Measurements from ENCODE around the gene ASAP2.

The ASAP2 gene

GRCh38 chr2:9375857-9376428 lies 169.3 kb downstream of the ASAP2 start:
- TF ChIP-seq EZH2 (optimal IDR thresholded peaks at IDR 0.05; ENCODE audit: low read depth, low read length) (no peak), EZH2phosphoT487 (IDR thresholded peaks at IDR 0.05; ENCODE audit: low read length) (no peak)
- DNase-seq: no peak

GRCh38 chr2:9377461-9378097 lies 171.0 kb downstream of the ASAP2 start:
- H4K20me1 ChIP-seq (ENCODE audit: insufficient read depth, low read length): no peaks in the 10 kb centered on the region
- H3K4me1 ChIP-seq (ENCODE audit: low read length): no peaks in the 10 kb centered on the region
- no peak for DNase-seq
- no peak overlapping the region for H3K27ac ChIP-seq (ENCODE audit: low read length)
- no peak overlapping the region for H3K4me2 ChIP-seq (ENCODE audit: low read depth, low read length)
- H3K4me3 ChIP-seq (ENCODE audit: low read length): no peak overlapping the region
- H3F3A ChIP-seq (ENCODE audit: insufficient read depth, low read length): no peaks in the 10 kb centered on the region
- H3K79me2 ChIP-seq (ENCODE audit: low read length): no peaks in the 10 kb centered on the region
- no peak overlapping the region for H2AFZ ChIP-seq (ENCODE audit: low read length)
- no peaks in the 10 kb centered on the region for H3K27me3 ChIP-seq (replicated peaks; ENCODE audit: insufficient read depth, low read length)
- H3K9me3 ChIP-seq (replicated peaks; ENCODE audit: insufficient read depth, low read length): no peaks in the 10 kb centered on the region
- TF ChIP-seq CTCF (IDR thresholded peaks at IDR 0.05; ENCODE audit: low read length) (no peak), EZH2 (optimal IDR thresholded peaks at IDR 0.05; ENCODE audit: low read depth, low read length) (no peak), EZH2phosphoT487 (IDR thresholded peaks at IDR 0.05; ENCODE audit: low read length) (no peak)
- no peaks in the 10 kb centered on the region for H3K9me2 ChIP-seq (replicated peaks; ENCODE audit: insufficient read depth, low read length)
- H3K36me3 ChIP-seq (replicated peaks; ENCODE audit: insufficient read depth, low read length): no peaks in the 10 kb centered on the region
- no peak overlapping the region for H3K9ac ChIP-seq (ENCODE audit: low read length)

More at GRCh38 chr2:9375857-9376428, 169.3 kb downstream of the ASAP2 start:
- no peaks in the 10 kb centered on the region for H3K9me3 ChIP-seq (replicated peaks; ENCODE audit: insufficient read depth, low read length)
- no peak overlapping the region for H3K9ac ChIP-seq (ENCODE audit: low read length)
- H3K4me3 ChIP-seq (ENCODE audit: low read length): no peak overlapping the region
- no peak overlapping the region for H2AFZ ChIP-seq (ENCODE audit: low read length)
- H3K36me3 ChIP-seq (replicated peaks; ENCODE audit: insufficient read depth, low read length): no peaks in the 10 kb centered on the region
- H3K4me2 ChIP-seq (ENCODE audit: low read depth, low read length): no peak overlapping the region
- H4K20me1 ChIP-seq (ENCODE audit: insufficient read depth, low read length): no peaks in the 10 kb centered on the region
- H3K9me2 ChIP-seq (replicated peaks; ENCODE audit: insufficient read depth, low read length): no peaks in the 10 kb centered on the region
- no peaks in the 10 kb centered on the region for H3F3A ChIP-seq (ENCODE audit: insufficient read depth, low read length)
- no peaks in the 10 kb centered on the region for H3K27me3 ChIP-seq (replicated peaks; ENCODE audit: insufficient read depth, low read length)
- no peaks in the 10 kb centered on the region for H3K4me1 ChIP-seq (ENCODE audit: low read length)
- H3K79me2 ChIP-seq (ENCODE audit: low read length): no peaks in the 10 kb centered on the region
- no peak overlapping the region for H3K27ac ChIP-seq (ENCODE audit: low read length)

GRCh38 chr2:9378433-9379390 lies 172.1 kb downstream of the ASAP2 start:
- Histone ChIP-seq H3K4me2 (ENCODE audit: low read depth, low read length) (no peak overlapping the region), H3K9me3 (replicated peaks; ENCODE audit: insufficient read depth, low read length) (no peaks in the 10 kb centered on the region), H3K4me1 (ENCODE audit: low read length) (no peaks in the 10 kb centered on the region), H4K20me1 (ENCODE audit: insufficient read depth, low read length) (no peaks in the 10 kb centered on the region), H3K9me2 (replicated peaks; ENCODE audit: insufficient read depth, low read length) (no peaks in the 10 kb centered on the region), H3K36me3 (replicated peaks; ENCODE audit: insufficient read depth, low read length) (no peaks in the 10 kb centered on the region), H2AFZ (ENCODE audit: low read length) (no peak overlapping the region), H3K27me3 (replicated peaks; ENCODE audit: insufficient read depth, low read length) (no peaks in the 10 kb centered on the region), H3K79me2 (ENCODE audit: low read length) (no peaks in the 10 kb centered on the region), H3K4me3 (ENCODE audit: low read length) (no peak overlapping the region), H3K9ac (ENCODE audit: low read length) (no peak overlapping the region), H3F3A (ENCODE audit: insufficient read depth, low read length) (no peaks in the 10 kb centered on the region), H3K27ac (ENCODE audit: low read length) (no peak overlapping the region)
- TF ChIP-seq CTCF (IDR thresholded peaks at IDR 0.05; ENCODE audit: low read length): no peak
- no peak for TF ChIP-seq EZH2 (optimal IDR thresholded peaks at IDR 0.05; ENCODE audit: low read depth, low read length)
- TF ChIP-seq EZH2phosphoT487 (IDR thresholded peaks at IDR 0.05; ENCODE audit: low read length): no peak
- no peak for DNase-seq
